Colon (tissue), 2 donors: ENCODE results near the gene TACC2.
"Not testable (repeated sequence)": the region's sequence is repeated elsewhere in the genome, so short reads cannot be mapped to it uniquely, and the experiment has no call there.

ENCODE experiments used
- FAIRE-seq: peaks from 2 replicates; lab custom pipeline; 2012; peaks lifted over from hg19 to GRCh38; lab: Jason Lieb, UNC
- donor health status: control.
- donor health status: control.

TACC2 gene

GRCh38 chr10:122097935-122098334 lies 109.0 kb downstream of the TACC2 start:
- FAIRE-seq = no peak

- no peak for FAIRE-seq
Observed at GRCh38 chr10:122098924-122099323, 110.0 kb downstream of the TACC2 start.

GRCh38 chr10:122099562-122099961 lies 110.6 kb downstream of the TACC2 start:
- no peak for FAIRE-seq

- no peak for FAIRE-seq
Observed at GRCh38 chr10:122102146-122102868, 113.3 kb downstream of the TACC2 start.

- FAIRE-seq = no peak
Observed at GRCh38 chr10:122102869-122103525, 114.0 kb downstream of the TACC2 start.

GRCh38 chr10:122103592-122103991 lies 114.6 kb downstream of the TACC2 start:
- FAIRE-seq = no peak

- not testable (repeated sequence) for FAIRE-seq
Observed at GRCh38 chr10:122108786-122109185, 119.8 kb downstream of the TACC2 start.

GRCh38 chr10:122112021-122112616 lies 123.2 kb downstream of the TACC2 start:
- FAIRE-seq = no peak

- no peak for FAIRE-seq
Observed at GRCh38 chr10:122112625-122113160, 123.7 kb downstream of the TACC2 start.

- FAIRE-seq = no peak
Observed at GRCh38 chr10:122113161-122113944, 124.4 kb downstream of the TACC2 start.

- no peak for FAIRE-seq
Observed at GRCh38 chr10:122113945-122114747, 125.2 kb downstream of the TACC2 start.

GRCh38 chr10:122115874-122116273 lies 126.9 kb downstream of the TACC2 start:
- FAIRE-seq = no peak

- FAIRE-seq = no peak
Observed at GRCh38 chr10:122116331-122116730, 127.4 kb downstream of the TACC2 start.

GRCh38 chr10:122117475-122117874 lies 128.5 kb downstream of the TACC2 start:
- FAIRE-seq = no peak

- no peak for FAIRE-seq
Observed at GRCh38 chr10:122120008-122120744, 131.2 kb downstream of the TACC2 start.

GRCh38 chr10:122121059-122121458 lies 132.1 kb downstream of the TACC2 start:
- FAIRE-seq = no peak

- no peak for FAIRE-seq
Observed at GRCh38 chr10:122122493-122122892, 133.5 kb downstream of the TACC2 start.

- no peak for FAIRE-seq
Observed at GRCh38 chr10:122123186-122123585, 134.2 kb downstream of the TACC2 start.

GRCh38 chr10:122124342-122124741 lies 135.4 kb downstream of the TACC2 start:
- FAIRE-seq = no peak

- FAIRE-seq = no peak
Observed at GRCh38 chr10:122124808-122125207, 135.8 kb downstream of the TACC2 start.
